ENCODE data around the gene SLC16A4. TPM values are rescaled to one million over a fixed set of nuclear protein-coding genes. Genes with fewer than 3 reads are reported as not detected.

SLC16A4 gene
- total and polyA plus RNA-seq, 2 of the 8 experiments (the other 6 are each of a cell fraction or from before 2014, with no cell fraction given) = 0.30 to 0.43 TPM

- POLR2A ChIA-PET (ENCODE audit: partially characterized antibody) = interaction anchor here (1.5 kb wide), 1 partner anchor 11 kb away, joined by 4 read pairs; no protein-coding TSS in a partner anchor
- 0 out of 2 replicates have a peak overlapping the region, but pooled peaks have one; percentile 13 for H2BK12ac ChIP-seq (ENCODE audit: low read depth, low read length)
- no peak overlapping the region for H4K8ac ChIP-seq (ENCODE audit: extremely low read depth, insufficient read depth, low read length)
- H3K27ac ChIP-seq (ENCODE audit: low read depth, low read length) = no peak overlapping the region
- H4K20me1 ChIP-seq (replicated peaks in 1 of 2; ENCODE audit: control insufficient read depth in 1 of 2, insufficient read depth in 2 of 2, low read length in 2 of 2) = no peaks in the 10 kb centered on the region
- no peaks in the 10 kb centered on the region for H3K36me3 ChIP-seq (ENCODE audit: control insufficient read depth in 2 of 4, insufficient read depth in 4 of 4, low read length in 3 of 4)
- H3K4ac ChIP-seq (replicated peaks; ENCODE audit: insufficient read length, low read depth, low read length) = no peak overlapping the region
- no peak overlapping the region for H4K5ac ChIP-seq (ENCODE audit: insufficient read length, low read depth, low read length)
- no peak overlapping the region for H3K14ac ChIP-seq (ENCODE audit: insufficient read length)
- no peaks in the 10 kb centered on the region for H3K79me2 ChIP-seq (ENCODE audit: control insufficient read depth in 1 of 2, insufficient read depth in 2 of 2, low read length in 2 of 2)
- no peak overlapping the region for H3K18ac ChIP-seq (ENCODE audit: extremely low read depth, low read length)
- no peak overlapping the region for H2AFZ ChIP-seq (ENCODE audit: low read length)
- no peak overlapping the region for H2BK20ac ChIP-seq (ENCODE audit: low read length)
- no peaks in the 10 kb centered on the region for H3K79me1 ChIP-seq (ENCODE audit: low read depth, low read length)
- no peak overlapping the region for H2AK5ac ChIP-seq (ENCODE audit: low read depth, low read length)
- no peak overlapping the region for H2BK120ac ChIP-seq (replicated peaks; ENCODE audit: low read depth, low read length)
- H3K23me2 ChIP-seq (ENCODE audit: low read depth, low read length) = no peaks in the 10 kb centered on the region
- H3K27me3 ChIP-seq (replicated peaks in 1 of 4; ENCODE audit: control insufficient read depth in 3 of 4, extremely low read depth in 1 of 4, insufficient read depth in 3 of 4, low read length in 3 of 4) = no peaks in the 10 kb centered on the region
- CTCF ChIA-PET (ENCODE audit: partially characterized antibody) = interaction anchor here (1.0 to 35.1 kb wide), 5 partner anchors 21 to 234 kb away, joined by 3 to 828 read pairs (median 23); partner anchors contain the start of genes LAMTOR5 and PROK1
- no peak overlapping the region for H4K91ac ChIP-seq (replicated peaks; ENCODE audit: insufficient read length, low read length)
- 63% methylated on average over 4 of the region's 7 CpGs; no CpG with 5 or more reads in 1 of the 2 experiments for WGBS, 2 experiments (ENCODE audit: extremely low coverage in 1 of 2, insufficient coverage in 1 of 2, insufficient read length in 1 of 2, insufficient replicate concordance in 2 of 2, low coverage in 1 of 2, low lambda C conversion rate in 2 of 2, missing lambda C conversion rate in 1 of 2)
- no peak overlapping the region for H3K4me2 ChIP-seq (ENCODE audit: insufficient read depth in 1 of 2, low read depth in 2 of 2, low read length in 2 of 2)
- H2BK5ac ChIP-seq (ENCODE audit: low read depth, low read length) = no peak overlapping the region
- H3K9ac ChIP-seq (replicated peaks in 1 of 4; ENCODE audit: extremely low read depth in 1 of 4, low read depth in 3 of 4, low read length in 3 of 4) = no peak overlapping the region
- DNase-seq (ENCODE audit: low read depth in 1 of 2, low spot score in 2 of 2) (no peak), FAIRE-seq (no peak)
- no peaks in the 10 kb centered on the region for H3K9me3 ChIP-seq (ENCODE audit: insufficient read depth in 2 of 2, low read depth in 1 of 2, low read length in 1 of 2)
- H3K23ac ChIP-seq (ENCODE audit: insufficient read length) = no peak overlapping the region
- H3K4me3 ChIP-seq (ENCODE audit: extremely low read depth in 1 of 4, insufficient read depth in 2 of 4, low read depth in 3 of 4, low read length in 4 of 4) = no peak overlapping the region
- H3K4me1 ChIP-seq (replicated peaks in 1 of 4; ENCODE audit: control insufficient read depth in 3 of 4, insufficient read depth in 4 of 4, low read length in 3 of 4) = peaks cover 3 to 9% (median 7%) of the 10 kb centered on the region in 4 experiments; a peak in 6 of 7 replicates
- H3K56ac ChIP-seq (replicated peaks; ENCODE audit: insufficient read length, low read depth, low read length) = no peak overlapping the region
- H2BK15ac ChIP-seq (ENCODE audit: low read length) = no peak overlapping the region
- TF ChIP-seq MAFK (IDR thresholded peaks at IDR 0.05; ENCODE audit: low read depth, low read length) = no peak
- TF ChIP-seq JUND (IDR thresholded peaks at IDR 0.05; ENCODE audit: low read length) = no peak
- no peak for TF ChIP-seq EZH2 (IDR thresholded peaks at IDR 0.05; ENCODE audit: low read depth, low read length, severe bottlenecking)
- no peak for TF ChIP-seq SP1 (IDR thresholded peaks at IDR 0.05; ENCODE audit: low read depth, low read length)
- TF ChIP-seq POU5F1 (IDR thresholded peaks at IDR 0.05; ENCODE audit: low read depth, low read length) = no peak
- TF ChIP-seq TEAD4 (IDR thresholded peaks at IDR 0.05; ENCODE audit: low read depth, low read length) = no peak
- no peak for TF ChIP-seq CHD2 (IDR thresholded peaks at IDR 0.05; ENCODE audit: low read length)
- no peak for TF ChIP-seq POLR2AphosphoS5 (IDR thresholded peaks at IDR 0.05; ENCODE audit: low read depth, low read length)
- TF ChIP-seq CTCF (IDR thresholded peaks at IDR 0.05; ENCODE audit: control extremely low read depth in 1 of 3, insufficient read depth in 1 of 3, low read depth in 1 of 3, low read length in 3 of 3) = no peak
- no peak for TF ChIP-seq CREB1 (IDR thresholded peaks at IDR 0.05)
- no peak for TF ChIP-seq BACH1 (IDR thresholded peaks at IDR 0.05; ENCODE audit: low read length)
- TF ChIP-seq CHD1 (IDR thresholded peaks at IDR 0.05; ENCODE audit: low read depth, low read length) = no peak
- TF ChIP-seq FOSL1 (IDR thresholded peaks at IDR 0.05; ENCODE audit: insufficient read depth, low read depth, low read length) = no peak
Measured at GRCh38 chr1:110436635-110437034, 45.8 kb upstream of the SLC16A4 start.

Data from H1 (cell line).